Activated naive CD4-positive, alpha-beta T cell treated with anti-CD3 and anti-CD28 coated beads, Interleukin-2, amount 50 U/mL, for 72 hours (primary cell): ENCODE data around the gene PLK3. TPM values are rescaled to one million over a fixed set of nuclear protein-coding genes. Genes with fewer than 3 reads are reported as not detected.
A peak's percentile ranks its signal among the peaks of the same experiment; 100 is the strongest.
"Not testable (repeated sequence)": the region's sequence is repeated elsewhere in the genome, so short reads cannot be mapped to it uniquely, and the experiment has no call there.

ENCODE experiments used
- ATAC-seq, 2 donors: fragments of 150-1000 bp; cut with Tn5 transposase; 2 replicates each; pipeline ENCODE4 v1.10.0; 2021; ENCODE audit warnings: mild to moderate bottlenecking in 2 of 2, moderate library complexity in 2 of 2
- DNase-seq, 2 donors: peaks; one replicate each; pipeline ENCODE4 v3.0.0; 2021 to 2022; ENCODE audit warnings: low spot score in 2 of 2
- H3K27ac Mint-ChIP-seq, 2 donors: one replicate each; pipeline ENCODE4 v1.8.0; 2022; ENCODE audit warnings: mild to moderate bottlenecking in 2 of 2, mixed read lengths in 2 of 2
- H3K36me3 Mint-ChIP-seq, 2 donors: one replicate each; pipeline ENCODE4 v1.8.0; 2022; ENCODE audit warnings: mixed read lengths in 2 of 2
- H3K9me3 Mint-ChIP-seq, 2 donors: one replicate each; pipeline ENCODE4 v1.8.0; 2022; ENCODE audit warnings: mixed read lengths in 2 of 2
- total RNA-seq, 2 donors: library from RNA; stranded (reverse); gene quantifications; one replicate each; pipeline ENCODE4 v1.2.3, GENCODE V29; 2022

The PLK3 gene
- 10 to 100 TPM; 39.6 to 80.8 TPM for total RNA-seq

GRCh38 chr1:44799770-44800584 lies at the start of gene PLK3:
PLK3 (plus strand) TSS chr1:44800377; CDS start chr1:44800464, 87 bp downstream.
- ATAC-seq (peak; percentile 79 to 81), DNase-seq (peak; percentile 97 to 98)
- Mint-ChIP-seq H3K27ac (peak within 1 kb of the TSS; percentile 97 to 99), H3K36me3 (peaks cover 34 to 43% of the 10 kb centered on the region in 2 donors), H3K9me3 (no peaks in the 10 kb centered on the region)

GRCh38 chr1:44757420-44757819 lies 42.8 kb upstream of the PLK3 start:
- ATAC-seq (peak in 1 of 2 donors; percentile 9), DNase-seq (no peak)
- Mint-ChIP-seq H3K27ac (no peak overlapping the region), H3K36me3 (peaks cover 37 to 47% of the 10 kb centered on the region in 2 donors), H3K9me3 (no peaks in the 10 kb centered on the region)

GRCh38 chr1:44759077-44759476 lies 41.1 kb upstream of the PLK3 start:
- H3K9me3 Mint-ChIP-seq = no peaks in the 10 kb centered on the region
- ATAC-seq (no peak), DNase-seq (no peak)
- H3K27ac Mint-ChIP-seq = no peak overlapping the region
- peaks cover 39 to 47% of the 10 kb centered on the region in 2 donors for H3K36me3 Mint-ChIP-seq

GRCh38 chr1:44760876-44761275 lies 39.3 kb upstream of the PLK3 start:
- peak overlapping the region; percentile 36 to 43 for H3K27ac Mint-ChIP-seq
- peaks cover 34 to 42% of the 10 kb centered on the region in 2 donors for H3K36me3 Mint-ChIP-seq
- DNase-seq = no peak
- ATAC-seq = no peak
- H3K9me3 Mint-ChIP-seq = no peaks in the 10 kb centered on the region

- ATAC-seq, DNase-seq, H3K9me3 Mint-ChIP-seq: not testable (repeated sequence)
- Mint-ChIP-seq H3K36me3 (peaks cover 8 to 19% of the 10 kb centered on the region in 2 donors), H3K27ac (peak overlapping the region in 1 of 2 donors; percentile 22)
These were observed 33.8 kb upstream of the PLK3 start for GRCh38 chr1:44766421-44766820.

GRCh38 chr1:44775078-44775929 lies 24.9 kb upstream of the PLK3 start, which contains the start of gene RPS8:
RPS8 (plus strand) TSS chr1:44775540; CDS start chr1:44775597, 57 bp downstream.
- Mint-ChIP-seq H3K36me3 (peaks cover 47 to 58% of the 10 kb centered on the region in 2 donors), H3K27ac (peak within 1 kb of the TSS; percentile 93 to 97), H3K9me3 (no peaks in the 10 kb centered on the region)
- peak; percentile 84 to 90 for DNase-seq
- peak; percentile 83 to 88 for ATAC-seq

- peak overlapping the region; percentile 93 to 97 for H3K27ac Mint-ChIP-seq
- DNase-seq (peak in 1 of 2 donors; percentile 66), ATAC-seq (peak; percentile 7 to 38)
- H3K36me3 Mint-ChIP-seq = peaks cover 49 to 66% of the 10 kb centered on the region in 2 donors
- no peaks in the 10 kb centered on the region for H3K9me3 Mint-ChIP-seq
These were observed 24.0 kb upstream of the PLK3 start for GRCh38 chr1:44775930-44776729.

- DNase-seq (no peak), ATAC-seq (no peak)
- Mint-ChIP-seq H3K27ac (peak overlapping the region; percentile 93 to 97), H3K36me3 (peaks cover 49 to 72% of the 10 kb centered on the region in 2 donors), H3K9me3 (no peaks in the 10 kb centered on the region)
These were observed 23.5 kb upstream of the PLK3 start for GRCh38 chr1:44776730-44777068.

GRCh38 chr1:44777547-44777946 lies 22.6 kb upstream of the PLK3 start:
- DNase-seq (no peak), ATAC-seq (no peak)
- no peaks in the 10 kb centered on the region for H3K9me3 Mint-ChIP-seq
- peak overlapping the region; percentile 93 to 97 for H3K27ac Mint-ChIP-seq
- H3K36me3 Mint-ChIP-seq = peaks cover 49 to 73% of the 10 kb centered on the region in 2 donors

GRCh38 chr1:44777969-44778635 lies 22.1 kb upstream of the PLK3 start:
- H3K27ac Mint-ChIP-seq = peak overlapping the region; percentile 93 to 97
- H3K9me3 Mint-ChIP-seq = no peaks in the 10 kb centered on the region
- peaks cover 49 to 73% of the 10 kb centered on the region in 2 donors for H3K36me3 Mint-ChIP-seq

GRCh38 chr1:44778705-44779576 lies 21.2 kb upstream of the PLK3 start:
- Mint-ChIP-seq H3K36me3 (peaks cover 49 to 70% of the 10 kb centered on the region in 2 donors), H3K27ac (peak overlapping the region; percentile 19 to 60), H3K9me3 (no peaks in the 10 kb centered on the region)
- no peak for DNase-seq
- ATAC-seq = no peak

More at GRCh38 chr1:44777969-44778635, 22.1 kb upstream of the PLK3 start:
- ATAC-seq = no peak
- no peak for DNase-seq

- no peak for DNase-seq
- Mint-ChIP-seq H3K36me3 (peaks cover 41 to 59% of the 10 kb centered on the region in 2 donors), H3K27ac (peak overlapping the region; percentile 35 to 65), H3K9me3 (no peaks in the 10 kb centered on the region)
- no peak for ATAC-seq
These were observed 19.5 kb upstream of the PLK3 start for GRCh38 chr1:44780583-44781121.

- Mint-ChIP-seq H3K27ac (peak overlapping the region in 1 of 2 donors; percentile 44), H3K9me3 (no peaks in the 10 kb centered on the region), H3K36me3 (peaks cover 12 to 28% of the 10 kb centered on the region in 2 donors)
- DNase-seq (no peak), ATAC-seq (no peak)
These were observed 16.5 kb upstream of the PLK3 start for GRCh38 chr1:44783697-44784093.

- Mint-ChIP-seq H3K9me3 (no peaks in the 10 kb centered on the region), H3K36me3 (peaks cover 5 to 22% of the 10 kb centered on the region in 2 donors), H3K27ac (peak overlapping the region; percentile 44 to 77)
- ATAC-seq = peak; percentile 34 to 42
- DNase-seq = no peak
These were observed 15.8 kb upstream of the PLK3 start for GRCh38 chr1:44784094-44785028.
